HG02884 (cell line): ENCODE results near the gene RAB11FIP5.
"Not testable (repeated sequence)": the region's sequence is repeated elsewhere in the genome, so short reads cannot be mapped to it uniquely, and the experiment has no call there.

Experiments
- ATAC-seq: cut with Tn5 transposase; IDR thresholded peaks from one replicate; pipeline ENCODE4 v1.9.1; 2021; ENCODE audit warnings: mild to moderate bottlenecking, moderate library complexity; ENCODE audit not compliant: unreplicated experiment

Gene RAB11FIP5

GRCh38 chr2:73111073-73112025 lies 1.4 kb downstream of the RAB11FIP5 start:
- ATAC-seq, result no peak

GRCh38 chr2:73110168-73111072 lies 2.3 kb downstream of the RAB11FIP5 start:
- no peak for ATAC-seq

DNA sequence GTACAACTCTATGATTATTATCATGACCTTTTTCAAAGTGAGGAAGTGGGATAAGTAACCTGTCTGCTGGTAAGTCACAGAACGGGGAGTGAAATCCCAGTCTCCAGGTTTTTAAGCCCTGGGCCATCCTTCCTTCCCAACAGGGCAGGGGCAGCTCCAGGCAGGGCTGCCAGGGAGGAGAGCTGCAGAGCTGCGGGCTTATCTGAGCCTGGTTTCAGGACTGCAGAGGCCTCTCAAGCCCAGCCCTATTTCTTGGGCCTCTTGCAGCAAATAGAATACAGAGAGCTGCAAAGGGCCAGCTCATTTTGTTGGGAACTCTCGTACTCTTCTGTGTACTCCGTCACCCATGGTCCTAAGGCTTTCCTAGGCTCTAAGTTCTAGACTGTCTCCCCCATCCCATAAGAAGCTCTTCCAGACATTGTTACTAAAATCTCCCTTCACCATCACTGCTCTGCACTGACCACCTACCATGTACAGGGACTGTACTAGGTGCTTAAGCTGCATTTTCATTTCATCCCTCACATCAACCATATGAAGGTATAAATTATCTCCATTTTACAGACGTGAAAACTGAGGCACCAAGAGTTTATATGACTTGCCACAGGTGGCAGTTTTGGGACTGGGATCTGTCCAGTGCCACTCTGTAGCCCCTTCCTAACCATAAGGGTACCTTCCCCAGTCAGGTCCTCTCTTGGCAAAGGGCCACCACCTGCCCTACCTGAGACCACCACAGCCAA lies 3.1 kb downstream of the RAB11FIP5 start:
- no peak for ATAC-seq

GRCh38 chr2:73107211-73107926 lies 5.4 kb downstream of the RAB11FIP5 start:
- ATAC-seq, result no peak

DNA sequence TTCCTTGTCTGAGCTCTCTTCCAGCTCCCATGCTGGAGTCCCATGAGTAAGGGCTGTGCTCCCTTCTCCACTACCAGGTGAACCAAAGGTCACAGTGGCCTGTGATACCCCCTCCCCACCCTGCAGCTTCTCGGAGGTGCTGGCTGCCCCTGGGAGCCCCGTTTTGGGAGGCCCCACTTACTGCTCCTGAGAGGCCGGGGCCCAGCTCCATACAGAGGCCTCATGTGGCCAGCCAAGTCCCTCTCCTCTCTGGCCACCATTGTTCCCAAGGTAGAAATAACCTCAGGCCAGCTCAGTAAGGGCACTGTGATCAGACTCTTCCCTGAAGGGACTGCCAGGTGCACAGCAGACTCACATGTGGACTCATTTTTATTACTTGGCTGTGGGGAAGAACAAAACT lies 6.0 kb downstream of the RAB11FIP5 start:
- ATAC-seq, result no peak

GRCh38 chr2:73105511-73105971 lies 7.2 kb downstream of the RAB11FIP5 start:
- no peak for ATAC-seq

DNA sequence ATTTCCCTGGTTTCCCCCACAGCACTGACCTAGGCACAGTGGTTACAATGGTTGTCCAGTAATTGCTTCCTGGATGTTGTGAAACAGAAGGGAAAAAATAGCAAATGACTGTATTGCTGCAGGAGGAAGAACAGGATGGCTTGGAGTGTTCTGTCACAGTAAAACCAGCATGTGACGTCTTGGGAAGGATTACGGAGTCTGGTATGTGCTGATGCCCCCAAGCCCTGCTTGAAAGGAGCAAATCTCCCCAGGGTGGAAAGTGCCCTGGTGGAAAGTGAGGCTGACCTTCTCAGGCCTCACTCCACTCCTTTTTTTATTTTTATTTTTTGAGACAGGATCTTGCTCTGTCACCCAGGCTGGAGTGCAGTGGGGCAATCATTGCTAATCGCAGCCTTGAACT lies 7.8 kb downstream of the RAB11FIP5 start:
- no peak for ATAC-seq

DNA sequence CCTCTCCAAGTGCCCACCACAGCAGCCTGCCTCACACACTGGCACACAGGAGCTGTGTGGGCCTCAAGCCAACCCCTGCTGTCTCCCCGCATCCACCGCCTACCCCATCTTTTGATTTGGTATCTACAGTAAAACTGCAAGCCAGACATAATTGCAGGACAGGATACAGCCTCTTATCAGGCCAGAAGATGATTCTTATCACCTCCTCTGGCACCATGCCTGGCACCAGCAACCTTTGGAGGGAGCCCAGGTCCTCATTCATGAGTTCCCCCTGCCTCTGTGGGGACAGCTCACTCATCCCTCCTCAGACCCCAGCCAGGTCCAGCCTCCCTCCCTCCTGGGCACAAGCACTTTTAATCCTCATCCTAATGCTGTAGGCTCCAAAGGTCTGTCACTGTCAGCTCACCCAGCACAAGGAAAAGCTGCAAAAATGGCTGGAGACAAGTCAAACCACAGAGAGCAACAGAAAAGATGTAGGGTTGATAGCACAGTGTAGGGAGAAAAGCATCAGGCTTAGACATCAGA lies 9.7 kb downstream of the RAB11FIP5 start:
- no peak for ATAC-seq

- ATAC-seq, result no peak
These were observed 11.0 kb downstream of the RAB11FIP5 start for GRCh38 chr2:73101626-73102256.

- ATAC-seq, result no peak
These were observed 11.8 kb downstream of the RAB11FIP5 start for GRCh38 chr2:73100956-73101355.

DNA sequence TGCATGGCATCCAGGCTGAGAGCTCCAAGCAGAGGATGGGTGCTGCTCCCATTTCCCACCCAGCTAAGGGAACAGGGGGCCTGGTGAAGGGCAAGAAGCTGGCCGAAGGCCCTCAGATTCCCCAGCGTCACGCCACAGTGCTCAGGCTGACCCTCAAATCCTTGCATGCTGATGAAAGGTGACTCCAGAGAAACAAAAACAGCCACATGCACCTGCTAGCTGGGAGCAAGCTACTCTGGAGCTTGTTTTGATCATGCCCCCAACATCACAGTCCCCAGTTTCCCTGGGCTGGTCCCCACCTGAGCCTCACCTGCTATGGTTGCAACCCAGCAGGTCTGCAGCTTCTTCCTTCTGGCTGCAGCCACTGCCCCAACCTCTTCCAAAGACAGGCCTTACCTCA lies 13.3 kb downstream of the RAB11FIP5 start:
- ATAC-seq, result no peak

DNA sequence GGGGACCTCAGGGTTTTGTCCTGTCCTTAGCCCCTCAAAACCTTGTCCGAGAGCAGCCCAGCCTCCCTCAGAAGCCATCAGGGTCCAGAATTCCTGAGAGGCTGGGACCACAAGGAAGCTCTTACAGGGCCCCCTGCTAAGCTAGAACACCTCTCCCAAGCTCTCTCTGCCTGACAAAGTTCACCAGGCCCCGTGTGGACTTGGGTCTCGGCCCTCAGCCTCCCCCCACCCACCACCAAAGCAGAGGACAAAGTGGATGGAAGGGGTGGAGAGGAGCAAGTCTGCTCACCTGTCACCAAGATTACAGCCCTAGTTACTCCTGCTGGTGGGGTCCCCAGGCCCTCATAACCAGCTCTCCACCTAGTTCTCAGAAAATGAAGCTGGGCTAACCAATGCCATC lies 16.8 kb downstream of the RAB11FIP5 start:
- no peak for ATAC-seq

DNA sequence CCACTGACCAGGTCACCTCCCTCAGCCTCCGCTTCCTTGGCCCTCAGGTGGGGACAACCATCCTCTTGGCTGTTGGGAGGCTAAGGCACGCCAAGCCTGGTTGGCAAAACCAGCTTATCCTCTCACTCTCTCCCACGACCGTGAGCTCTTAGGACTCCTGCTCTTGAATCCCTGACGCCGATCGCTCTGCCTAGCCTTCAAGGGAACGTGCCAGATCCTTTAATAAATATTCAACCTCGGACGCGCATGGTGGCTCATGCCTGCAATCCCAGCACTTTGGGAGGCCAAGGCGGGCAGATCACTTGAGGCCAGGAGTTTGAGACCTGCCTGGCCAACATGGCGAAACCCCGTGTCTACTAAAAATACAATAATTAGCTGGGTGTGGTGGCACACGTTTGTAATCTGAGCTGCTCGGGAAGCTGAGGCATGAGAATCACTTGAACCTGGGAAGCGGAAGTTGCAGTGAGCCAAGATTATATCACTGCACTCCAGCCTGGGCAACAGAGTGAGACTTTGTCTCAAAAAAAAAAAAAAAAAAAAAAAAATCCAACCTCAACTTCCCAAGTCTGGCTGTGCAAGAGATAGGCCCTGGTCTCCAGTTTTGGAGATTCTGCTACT lies 19.0 kb downstream of the RAB11FIP5 start:
- ATAC-seq, result not testable (repeated sequence)

- ATAC-seq, result no peak
These were observed 20.5 kb downstream of the RAB11FIP5 start for GRCh38 chr2:73092146-73092783.

DNA sequence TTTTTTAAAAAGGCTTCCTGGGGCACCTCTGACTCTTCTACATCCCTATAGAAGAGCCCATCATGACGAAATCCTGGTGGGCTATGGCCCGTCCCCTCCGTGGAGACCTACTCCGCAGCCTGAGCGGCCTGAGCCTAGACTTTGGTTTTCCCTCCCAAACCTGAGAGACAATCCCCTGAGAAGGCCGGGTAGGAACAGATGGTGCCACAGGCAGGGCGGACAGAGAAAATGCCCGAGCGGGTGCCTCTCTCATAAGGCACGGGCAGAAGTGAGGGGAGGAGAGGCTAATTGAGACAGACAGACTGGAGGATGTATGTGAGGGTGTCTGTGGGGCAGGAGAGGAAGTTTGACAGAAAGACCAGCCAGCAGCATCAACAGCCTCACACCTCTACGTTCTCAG lies 21.1 kb downstream of the RAB11FIP5 start:
- no peak for ATAC-seq

GRCh38 chr2:73091164-73091563 lies 21.6 kb downstream of the RAB11FIP5 start:
- ATAC-seq, result no peak

DNA sequence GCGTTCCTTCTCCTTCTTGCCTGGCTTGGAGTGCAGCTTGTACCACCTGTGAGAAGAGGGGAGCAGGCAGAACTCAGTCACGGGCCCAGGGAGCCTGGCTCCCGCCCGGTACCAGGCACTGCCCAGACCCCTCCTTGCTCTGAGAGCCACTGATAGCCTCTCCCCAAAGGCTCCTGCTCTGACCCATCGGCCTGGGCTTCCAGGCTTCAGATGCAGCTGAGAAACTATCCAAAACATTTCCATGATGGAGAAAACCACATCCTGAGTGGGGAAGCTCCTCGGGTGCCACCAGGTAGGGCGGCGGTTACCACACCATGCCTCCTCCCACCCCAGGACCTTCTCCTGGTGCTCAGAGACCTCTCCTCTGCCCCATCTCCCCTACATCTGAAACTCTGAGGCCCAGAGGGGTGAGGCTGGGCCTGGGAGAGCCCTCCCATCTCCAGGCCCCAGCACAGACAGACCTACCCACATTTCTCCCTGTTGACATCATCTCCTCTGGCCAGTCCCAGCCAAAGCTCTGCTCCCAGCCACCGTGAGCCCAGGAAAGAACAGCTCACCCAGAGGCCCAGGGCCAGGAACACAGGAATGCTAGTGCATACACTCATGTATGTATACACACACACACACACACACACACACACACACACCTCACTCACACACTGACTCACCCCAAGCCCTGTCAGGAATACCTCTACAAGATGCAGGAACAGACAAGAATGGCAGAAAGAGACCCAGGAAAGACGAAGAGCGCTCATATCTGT lies 23.3 kb downstream of the RAB11FIP5 start:
- no peak for ATAC-seq

DNA sequence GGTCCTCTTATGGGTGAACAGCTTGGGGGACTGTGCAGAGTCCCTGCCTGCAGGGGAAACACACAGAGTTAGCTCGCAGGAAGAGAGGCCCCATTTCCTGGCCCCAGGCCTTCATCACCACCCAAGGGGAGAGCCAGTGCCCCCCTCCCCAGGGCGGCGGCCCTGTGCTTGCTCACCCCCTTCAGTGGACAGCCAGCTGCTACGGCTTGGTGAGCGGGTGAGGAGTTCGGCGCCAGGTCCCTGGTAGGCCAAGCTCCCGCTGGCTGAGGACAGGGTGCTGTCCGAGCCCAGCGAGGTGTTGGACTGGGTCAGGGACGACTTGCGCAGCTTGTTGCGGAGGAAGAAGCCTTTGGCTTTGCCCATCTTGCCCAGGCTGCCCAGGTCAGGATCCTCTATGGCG lies 24.0 kb downstream of the RAB11FIP5 start:
- ATAC-seq, result no peak
